Skeletal muscle satellite cell (primary cell): Measurements from ENCODE around the gene P2RY1. TPM values are rescaled to one million over a fixed set of nuclear protein-coding genes. Genes with fewer than 3 reads are reported as not detected.

Experiments used
- H3K27me3 ChIP-seq: 2 replicates; pipeline ENCODE4 v1.7.0; 2013; ENCODE audit warnings: low read length; ENCODE audit not compliant: control insufficient read depth, insufficient read depth
- H3K36me3 ChIP-seq: 2 replicates; pipeline ENCODE4 v1.7.0; 2013; ENCODE audit warnings: mild to moderate bottlenecking, control low read depth, low read length; ENCODE audit not compliant: insufficient read depth
- H3K4me1 ChIP-seq: 2 replicates; pipeline ENCODE4 v1.7.0; 2013; ENCODE audit warnings: low read length; ENCODE audit not compliant: control insufficient read depth, insufficient read depth
- H3K4me2 ChIP-seq: 2 replicates; pipeline ENCODE4 v1.7.0; 2013; ENCODE audit warnings: mild to moderate bottlenecking, low read length
- H3K4me3 ChIP-seq: 2 replicates; pipeline ENCODE4 v1.7.0; 2013; ENCODE audit warnings: low read length
- H3K9ac ChIP-seq: 2 replicates; pipeline ENCODE4 v1.7.0; 2013; ENCODE audit warnings: mild to moderate bottlenecking, low read depth, low read length, moderate library complexity
- H3K9me3 ChIP-seq: replicated peaks from 2 replicates; pipeline ENCODE4 v1.7.0; 2013; ENCODE audit warnings: mild to moderate bottlenecking, control low read depth, low read length
- small RNA-seq: library from RNA; depleted of rRNA; stranded (forward); fragments of <200 nt; gene quantifications from one replicate; pipeline ENCODE3, GENCODE V24; 2012

P2RY1 gene

DNA sequence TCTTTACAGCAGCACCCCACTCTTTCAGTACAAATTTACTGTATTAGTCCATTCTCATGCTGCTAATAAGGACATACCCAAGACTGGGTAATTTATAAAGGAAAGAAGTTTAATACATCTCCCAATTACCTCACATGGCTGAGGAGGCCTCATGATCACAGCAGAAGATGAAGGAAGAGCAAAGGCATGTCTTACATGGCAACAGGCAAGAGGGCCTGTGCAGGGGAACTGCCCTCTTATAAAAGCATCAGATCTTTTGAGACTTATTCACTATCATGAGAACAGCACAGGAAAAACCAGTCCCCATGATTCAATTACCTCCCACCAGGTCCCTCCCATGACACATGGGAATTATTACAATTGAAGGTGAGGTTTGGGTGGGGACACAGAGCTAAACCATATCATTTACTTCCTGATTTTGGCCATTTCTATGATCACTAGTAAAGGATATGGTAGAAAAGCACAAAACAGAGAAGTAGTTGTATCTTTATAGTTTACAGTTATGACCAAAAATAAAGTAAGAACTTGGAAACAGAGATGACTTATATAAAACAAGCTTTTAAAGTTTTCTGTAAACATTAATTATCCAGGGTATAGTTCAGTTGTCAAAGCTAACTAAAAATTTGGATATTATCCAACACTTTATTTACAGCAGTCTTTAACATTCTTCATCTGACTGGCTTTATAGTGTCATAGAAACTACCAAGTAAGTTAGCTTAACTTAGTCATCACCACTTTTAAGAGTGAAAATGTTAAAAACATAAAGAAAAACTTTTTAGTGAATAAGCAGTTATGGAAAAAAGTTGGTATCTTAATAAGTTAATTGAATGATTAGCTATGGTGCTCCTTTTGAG, 40.2 kb downstream of the P2RY1 start:
- Histone ChIP-seq H3K9ac (no peak overlapping the region), H3K9me3 (no peaks in the 10 kb centered on the region), H3K36me3 (no peaks in the 10 kb centered on the region), H3K4me2 (no peak overlapping the region), H3K4me1 (no peaks in the 10 kb centered on the region), H3K27me3 (no peaks in the 10 kb centered on the region), H3K4me3 (no peak overlapping the region)

DNA sequence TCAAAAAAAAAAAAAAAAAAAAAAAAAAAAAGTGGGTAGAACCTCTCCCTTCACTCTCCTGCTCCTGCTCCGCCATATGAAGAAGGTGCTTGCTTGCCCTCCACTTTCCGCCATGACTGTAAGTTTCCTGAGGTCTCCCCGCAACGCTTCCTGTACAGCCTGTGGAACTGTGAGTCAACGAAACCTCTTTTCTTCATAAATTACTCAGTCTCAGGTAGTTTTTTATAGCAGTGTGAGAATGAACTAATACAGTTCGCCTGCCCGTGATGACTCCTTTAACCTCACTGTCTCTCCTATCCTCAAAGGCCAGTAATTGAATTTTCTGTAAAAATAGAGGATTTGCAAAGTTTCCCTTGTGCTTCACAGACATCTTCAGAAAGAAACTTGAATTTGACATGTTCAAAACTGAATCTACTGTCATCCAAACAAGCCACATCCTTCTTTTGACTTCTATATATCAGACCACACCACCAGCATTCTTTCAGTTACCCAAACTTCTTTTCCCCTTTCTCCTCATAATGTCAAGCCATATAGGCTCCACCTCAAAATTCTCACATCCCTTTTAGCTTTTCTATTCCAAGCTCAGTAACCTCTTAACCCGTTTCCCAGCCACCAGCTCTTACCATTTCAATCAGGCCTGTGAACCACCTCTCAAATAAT, 44.3 kb downstream of the P2RY1 start:
- Histone ChIP-seq H3K9ac (no peak overlapping the region), H3K9me3 (no peaks in the 10 kb centered on the region), H3K4me3 (no peak overlapping the region), H3K27me3 (no peaks in the 10 kb centered on the region), H3K4me2 (no peak overlapping the region), H3K36me3 (no peaks in the 10 kb centered on the region), H3K4me1 (no peaks in the 10 kb centered on the region)

GRCh38 chr3:152879790-152880174, 44.9 kb downstream of the P2RY1 start:
- no peaks in the 10 kb centered on the region for H3K27me3 ChIP-seq
- no peaks in the 10 kb centered on the region for H3K36me3 ChIP-seq
- H3K9ac ChIP-seq = no peak overlapping the region
- no peak overlapping the region for H3K4me3 ChIP-seq
- no peaks in the 10 kb centered on the region for H3K9me3 ChIP-seq
- H3K4me2 ChIP-seq = no peak overlapping the region
- no peaks in the 10 kb centered on the region for H3K4me1 ChIP-seq

DNA sequence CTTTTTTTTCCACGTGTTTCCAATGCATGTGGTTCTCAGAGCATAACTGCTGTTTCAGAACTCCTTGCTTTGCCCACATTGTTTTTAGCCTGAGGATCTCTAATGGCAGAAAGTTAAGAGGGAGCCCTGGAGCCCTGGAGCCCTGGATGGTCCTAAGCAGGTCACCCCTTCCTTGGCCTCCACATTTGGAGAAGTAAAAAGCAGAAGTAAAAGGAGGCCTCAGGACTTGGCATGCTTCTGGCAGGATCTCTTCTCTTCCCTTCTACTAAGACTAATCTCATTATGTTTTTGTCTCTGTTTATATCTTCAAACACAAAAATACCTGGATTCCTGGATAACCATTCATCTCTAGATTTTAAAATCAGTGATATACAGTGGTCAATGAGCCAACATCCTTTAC, 50.1 kb downstream of the P2RY1 start:
- H3K9me3 ChIP-seq = no peaks in the 10 kb centered on the region
- no peaks in the 10 kb centered on the region for H3K27me3 ChIP-seq
- H3K4me1 ChIP-seq = no peaks in the 10 kb centered on the region
- H3K36me3 ChIP-seq = no peaks in the 10 kb centered on the region
- no peak overlapping the region for H3K4me3 ChIP-seq
- no peak overlapping the region for H3K9ac ChIP-seq
- no peak overlapping the region for H3K4me2 ChIP-seq

Small RNA genes lying within 50 kb of the gene (small RNA-seq; reads per million reads assigned to genes)
- not detected for gene ATP5MGP5
